Stimulated activated CD8-positive, alpha-beta memory T cell treated with anti-CD3 and anti-CD28 coated beads, Interleukin-4, amount 100 ng/mL, for 1 hour (primary cell): Measurements from ENCODE around the gene RBMXL2.

Experiments
- DNase-seq, 2 donors: peaks; one replicate each; pipeline ENCODE4 v3.0.0-alpha.2; 2020; ENCODE audit warnings: low read depth in 2 of 2, low spot score in 1 of 2

RBMXL2 gene

GRCh38 chr11:7088921-7089320 is at the start of gene RBMXL2:
Gene RBMXL2 (plus strand): TSS chr11:7088998. CDS start chr11:7089121, 123 bp downstream.
- DNase-seq, result no peak

- no peak for DNase-seq
Measured at GRCh38 chr11:7046474-7047175, 42.2 kb upstream of the RBMXL2 start.

GRCh38 chr11:7050191-7050590 is 38.6 kb upstream of the RBMXL2 start:
- no peak for DNase-seq

GRCh38 chr11:7056828-7057513 is 31.8 kb upstream of the RBMXL2 start:
- DNase-seq, result no peak

GRCh38 chr11:7057641-7058040 is 31.2 kb upstream of the RBMXL2 start:
- no peak for DNase-seq

- DNase-seq, result no peak
Measured at GRCh38 chr11:7060868-7061267, 27.9 kb upstream of the RBMXL2 start.

GRCh38 chr11:7062534-7062933 is 26.3 kb upstream of the RBMXL2 start:
- no peak for DNase-seq

GRCh38 chr11:7072401-7073028 is 16.3 kb upstream of the RBMXL2 start:
- DNase-seq, result no peak

DNA sequence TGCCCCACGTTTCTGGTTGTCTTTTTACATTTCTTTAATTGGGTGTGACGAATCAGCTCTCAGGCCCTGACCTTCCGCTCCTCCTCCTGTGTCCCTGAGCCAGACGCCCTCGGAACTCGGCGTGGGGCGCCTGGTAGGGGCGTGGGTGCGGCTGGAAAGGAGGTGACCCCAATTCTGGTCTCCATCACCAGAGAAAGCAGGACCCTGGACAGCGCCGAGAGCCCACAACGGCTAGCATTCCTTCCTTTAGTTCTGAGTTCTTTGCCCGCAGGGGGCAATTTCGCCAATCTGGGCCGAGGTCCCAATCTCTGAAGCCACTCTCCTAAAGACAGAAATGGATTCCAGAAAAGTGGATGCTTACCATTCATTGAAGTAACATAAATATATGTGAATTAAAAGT is 11.7 kb upstream of the RBMXL2 start:
- DNase-seq, result no peak

- no peak for DNase-seq
Measured at GRCh38 chr11:7079545-7080135, 9.2 kb upstream of the RBMXL2 start.

GRCh38 chr11:7080900-7081299 is 7.9 kb upstream of the RBMXL2 start:
- DNase-seq, result no peak

GRCh38 chr11:7081441-7081840 is 7.4 kb upstream of the RBMXL2 start:
- no peak for DNase-seq

GRCh38 chr11:7089328-7090251 is 792 bp downstream of the RBMXL2 start:
- no peak for DNase-seq

GRCh38 chr11:7098235-7098832 is 9.5 kb downstream of the RBMXL2 start:
- DNase-seq, result no peak

DNA sequence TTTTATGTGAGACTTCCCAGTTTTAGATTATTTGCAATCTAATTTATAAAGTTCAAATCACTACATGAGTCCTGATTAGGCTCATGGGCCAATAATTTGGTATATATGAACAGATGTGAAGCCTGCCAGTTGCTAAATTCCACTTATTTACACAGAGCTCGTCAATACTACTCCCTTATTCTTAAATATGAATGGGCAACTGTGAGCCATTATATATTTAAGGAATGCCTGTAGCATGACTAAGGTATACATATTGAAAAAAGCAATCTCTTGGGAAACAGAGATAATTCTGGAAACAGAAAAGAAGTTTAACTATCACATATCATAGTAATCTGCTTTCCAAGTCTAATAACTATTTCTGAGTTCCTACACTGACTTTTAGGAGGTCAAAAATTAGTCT is 27.0 kb downstream of the RBMXL2 start:
- no peak for DNase-seq

- no peak for DNase-seq
Measured at GRCh38 chr11:7116370-7116769, 27.6 kb downstream of the RBMXL2 start.

GRCh38 chr11:7138051-7138450 is 49.3 kb downstream of the RBMXL2 start:
- no peak for DNase-seq
